IPS DF 6.9 (cell line): ENCODE results near the gene FBXO33.
"Not testable (repeated sequence)": the region's sequence is repeated elsewhere in the genome, so short reads cannot be mapped to it uniquely, and the experiment has no call there.

Experiments
- DNase-seq: peaks from one replicate; pipeline ENCODE4 v3.0.0-alpha.2; 2013; ENCODE audit warnings: low read depth, low spot score
- H3K27ac ChIP-seq: one replicate; pipeline ENCODE4 v1.5.1; 2013; ENCODE audit warnings: low read length, control low read depth
- H3K27me3 ChIP-seq: 2 replicates; pipeline ENCODE4 v1.6.1; 2013; ENCODE audit warnings: mild to moderate bottlenecking, low read length; ENCODE audit not compliant: control insufficient read depth, insufficient read depth
- H3K36me3 ChIP-seq: 2 replicates; pipeline ENCODE4 v1.6.1; 2013; ENCODE audit warnings: low read length; ENCODE audit not compliant: control insufficient read depth, insufficient read depth
- H3K4me1 ChIP-seq: 2 replicates; pipeline ENCODE4 v1.6.1; 2013; ENCODE audit warnings: low read length; ENCODE audit not compliant: control insufficient read depth, insufficient read depth
- H3K4me3 ChIP-seq: 2 replicates; pipeline ENCODE4 v1.5.1; 2013; ENCODE audit warnings: mild to moderate bottlenecking, low read length
- H3K9me3 ChIP-seq: 2 replicates; pipeline ENCODE4 v1.6.1; 2013; ENCODE audit warnings: low read length, inconsistent platforms; ENCODE audit not compliant: control insufficient read depth, insufficient read depth
- WGBS: extraction: QIAGEN DNeasy Blood & Tissue Kit; methylation state at CpG from one replicate; pipeline ENCODE4 v1.1.7; 2013; ENCODE audit warnings: mixed read lengths, missing lambda C conversion rate; ENCODE audit not compliant: insufficient read length, insufficient coverage; 5-methylcytosine and 5-hydroxymethylcytosine counted together

FBXO33 gene

DNA sequence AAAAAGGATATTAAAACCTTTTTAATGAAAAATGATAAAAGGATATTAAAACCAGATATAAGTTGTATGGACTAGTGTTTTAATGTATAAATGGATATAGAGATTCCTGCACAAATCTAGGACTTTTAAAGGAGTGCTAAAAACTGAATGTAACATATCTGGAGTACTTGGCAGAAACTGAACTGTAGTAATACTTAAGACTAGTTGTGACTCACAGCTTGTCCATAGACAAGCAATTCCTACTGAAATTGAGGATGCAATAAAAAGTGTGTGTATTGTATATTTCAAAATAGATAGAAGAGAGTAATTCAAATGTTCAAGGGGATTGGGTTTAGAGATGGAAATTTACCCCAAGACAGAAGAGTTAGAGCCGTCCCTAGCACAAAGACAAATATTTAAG lies 59.6 kb downstream of the FBXO33 start:
- no peaks in the 10 kb centered on the region for H3K36me3 ChIP-seq
- no peaks in the 10 kb centered on the region for H3K27me3 ChIP-seq
- H3K27ac ChIP-seq, result no peak overlapping the region
- WGBS, result no CpG with 5 or more reads among the region's 1 CpG
- no peak overlapping the region for H3K4me3 ChIP-seq
- no peak for DNase-seq
- no peaks in the 10 kb centered on the region for H3K9me3 ChIP-seq
- no peaks in the 10 kb centered on the region for H3K4me1 ChIP-seq

DNA sequence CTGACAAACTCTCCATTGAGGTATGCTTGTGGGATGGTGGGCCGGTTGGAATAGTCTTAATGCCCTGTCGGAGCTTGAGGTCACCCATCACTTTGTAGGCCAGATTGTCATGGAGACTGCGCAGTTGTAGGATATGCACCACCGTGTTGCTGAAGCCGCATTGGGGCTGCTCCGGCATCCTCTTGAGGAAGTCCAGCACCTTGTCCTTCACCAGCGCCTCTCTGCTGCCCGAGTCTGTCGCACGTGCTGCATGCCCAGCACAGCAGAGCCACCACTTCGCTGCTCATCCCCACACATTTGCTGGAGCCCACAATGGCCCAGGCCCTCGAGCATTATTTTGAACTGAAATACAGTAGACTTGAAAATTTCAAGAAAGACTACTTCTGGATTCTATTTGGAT lies 61.8 kb downstream of the FBXO33 start:
- Histone ChIP-seq H3K36me3 (no peaks in the 10 kb centered on the region), H3K4me1 (peaks cover 4% of the 10 kb centered on the region; the same call in 1 of the 2 replicates), H3K9me3 (no peaks in the 10 kb centered on the region), H3K27me3 (no peaks in the 10 kb centered on the region), H3K4me3 (no peak overlapping the region), H3K27ac (no peak overlapping the region)
- no peak for DNase-seq
- no CpG with 5 or more reads among the region's 12 CpGs for WGBS

- Histone ChIP-seq H3K36me3 (no peaks in the 10 kb centered on the region), H3K9me3 (no peaks in the 10 kb centered on the region), H3K4me1 (peaks cover 4% of the 10 kb centered on the region; the same call in 1 of the 2 replicates), H3K27me3 (no peaks in the 10 kb centered on the region), H3K4me3 (no peak overlapping the region), H3K27ac (no peak overlapping the region)
- no peak for DNase-seq
- no CpG with 5 or more reads among the region's 2 CpGs for WGBS
These were observed 63.2 kb downstream of the FBXO33 start for GRCh38 chr14:39369029-39369428.

GRCh38 chr14:39368261-39368959 lies 63.8 kb downstream of the FBXO33 start:
- Histone ChIP-seq H3K27me3 (no peaks in the 10 kb centered on the region), H3K4me3 (no peak overlapping the region), H3K27ac (no peak overlapping the region), H3K9me3 (no peaks in the 10 kb centered on the region), H3K36me3 (no peaks in the 10 kb centered on the region), H3K4me1 (peaks cover 4% of the 10 kb centered on the region; the same call in 1 of the 2 replicates)
- WGBS, result no CpG with 5 or more reads among the region's 4 CpGs
- peak; percentile 70 for DNase-seq

- Histone ChIP-seq H3K27ac (no peak overlapping the region), H3K4me1 (peaks cover 4% of the 10 kb centered on the region; the same call in 1 of the 2 replicates), H3K36me3 (no peaks in the 10 kb centered on the region), H3K9me3 (no peaks in the 10 kb centered on the region), H3K4me3 (no peak overlapping the region), H3K27me3 (no peaks in the 10 kb centered on the region)
- no peak for DNase-seq
- WGBS, result no CpG with 5 or more reads among the region's 2 CpGs
These were observed 64.9 kb downstream of the FBXO33 start for GRCh38 chr14:39367387-39367751.

- Histone ChIP-seq H3K36me3 (no peaks in the 10 kb centered on the region), H3K4me3 (no peak overlapping the region), H3K9me3 (no peaks in the 10 kb centered on the region), H3K27me3 (no peaks in the 10 kb centered on the region), H3K4me1 (peaks cover 4% of the 10 kb centered on the region; the same call in 1 of the 2 replicates), H3K27ac (no peak overlapping the region)
- no peak for DNase-seq
- no CpG with 5 or more reads among the region's 10 CpGs for WGBS
These were observed 65.5 kb downstream of the FBXO33 start for GRCh38 chr14:39366460-39367386.

DNA sequence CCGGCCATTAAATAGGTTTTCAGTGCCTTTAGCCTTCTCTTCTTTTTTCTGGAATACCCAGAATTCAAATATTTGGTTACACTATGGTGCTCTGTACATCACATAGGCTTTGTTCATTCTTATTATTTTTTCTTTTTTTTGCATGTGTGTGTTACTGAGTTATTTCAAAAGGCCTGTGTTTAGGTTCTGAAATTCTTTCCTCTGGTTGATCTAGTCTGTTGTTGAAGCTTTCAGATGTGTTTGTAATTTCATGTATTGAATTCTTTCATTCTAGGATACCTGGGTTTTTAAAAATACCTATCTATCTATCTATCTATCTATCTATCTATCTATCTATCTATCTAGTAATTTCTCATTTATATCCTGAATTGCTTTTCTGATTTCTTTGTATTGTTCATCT lies 66.9 kb downstream of the FBXO33 start:
- no peaks in the 10 kb centered on the region for H3K9me3 ChIP-seq
- H3K4me3 ChIP-seq, result no peak overlapping the region
- H3K27me3 ChIP-seq, result no peaks in the 10 kb centered on the region
- no CpG with 5 or more reads among the region's 1 CpG for WGBS
- no peak overlapping the region for H3K27ac ChIP-seq
- DNase-seq, result no peak
- no peaks in the 10 kb centered on the region for H3K36me3 ChIP-seq
- peaks cover 4% of the 10 kb centered on the region; the same call in 1 of the 2 replicates for H3K4me1 ChIP-seq

GRCh38 chr14:39364509-39364908 lies 67.7 kb downstream of the FBXO33 start:
- no peaks in the 10 kb centered on the region for H3K9me3 ChIP-seq
- no peaks in the 10 kb centered on the region for H3K36me3 ChIP-seq
- H3K4me1 ChIP-seq, result peaks cover 4% of the 10 kb centered on the region; the same call in 1 of the 2 replicates
- no peaks in the 10 kb centered on the region for H3K27me3 ChIP-seq
- H3K27ac ChIP-seq, result no peak overlapping the region
- H3K4me3 ChIP-seq, result no peak overlapping the region
- no CpG with 5 or more reads among the region's 1 CpG for WGBS
- no peak for DNase-seq

GRCh38 chr14:39361556-39361955 lies 70.7 kb downstream of the FBXO33 start:
- not testable (repeated sequence) for H3K4me1 ChIP-seq, H3K9me3 ChIP-seq, H3K36me3 ChIP-seq, H3K27ac ChIP-seq, H3K27me3 ChIP-seq, H3K4me3 ChIP-seq, DNase-seq
- WGBS, result 100% methylated on average over 1 of the region's 5 CpGs

DNA sequence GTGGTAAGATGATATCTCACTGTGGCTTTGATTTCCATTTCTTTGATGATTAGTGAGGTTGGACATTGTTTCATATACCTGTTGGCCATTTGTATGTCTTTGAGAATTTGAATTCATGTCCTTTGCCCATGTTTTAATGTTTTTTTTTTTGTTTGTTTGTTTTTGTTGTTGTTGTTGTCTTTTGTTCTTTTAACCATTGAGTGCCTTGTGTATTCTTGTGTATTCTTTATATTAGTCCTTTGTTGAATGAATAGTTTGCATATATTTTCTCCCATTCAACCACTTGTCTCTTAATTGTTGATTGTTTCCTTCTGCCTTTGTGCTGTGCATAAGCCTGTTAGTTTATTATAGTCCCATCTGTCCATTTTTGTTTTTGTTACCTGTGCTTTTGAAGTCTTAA lies 71.9 kb downstream of the FBXO33 start:
- no peak overlapping the region for H3K4me3 ChIP-seq
- H3K4me1 ChIP-seq, result no peaks in the 10 kb centered on the region
- H3K36me3 ChIP-seq, result no peaks in the 10 kb centered on the region
- no peaks in the 10 kb centered on the region for H3K27me3 ChIP-seq
- no peaks in the 10 kb centered on the region for H3K9me3 ChIP-seq
- H3K27ac ChIP-seq, result no peak overlapping the region
- DNase-seq, result no peak
